ENCODE data around the gene HSPB8.

Gene HSPB8, protein sequence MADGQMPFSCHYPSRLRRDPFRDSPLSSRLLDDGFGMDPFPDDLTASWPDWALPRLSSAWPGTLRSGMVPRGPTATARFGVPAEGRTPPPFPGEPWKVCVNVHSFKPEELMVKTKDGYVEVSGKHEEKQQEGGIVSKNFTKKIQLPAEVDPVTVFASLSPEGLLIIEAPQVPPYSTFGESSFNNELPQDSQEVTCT

DNA sequence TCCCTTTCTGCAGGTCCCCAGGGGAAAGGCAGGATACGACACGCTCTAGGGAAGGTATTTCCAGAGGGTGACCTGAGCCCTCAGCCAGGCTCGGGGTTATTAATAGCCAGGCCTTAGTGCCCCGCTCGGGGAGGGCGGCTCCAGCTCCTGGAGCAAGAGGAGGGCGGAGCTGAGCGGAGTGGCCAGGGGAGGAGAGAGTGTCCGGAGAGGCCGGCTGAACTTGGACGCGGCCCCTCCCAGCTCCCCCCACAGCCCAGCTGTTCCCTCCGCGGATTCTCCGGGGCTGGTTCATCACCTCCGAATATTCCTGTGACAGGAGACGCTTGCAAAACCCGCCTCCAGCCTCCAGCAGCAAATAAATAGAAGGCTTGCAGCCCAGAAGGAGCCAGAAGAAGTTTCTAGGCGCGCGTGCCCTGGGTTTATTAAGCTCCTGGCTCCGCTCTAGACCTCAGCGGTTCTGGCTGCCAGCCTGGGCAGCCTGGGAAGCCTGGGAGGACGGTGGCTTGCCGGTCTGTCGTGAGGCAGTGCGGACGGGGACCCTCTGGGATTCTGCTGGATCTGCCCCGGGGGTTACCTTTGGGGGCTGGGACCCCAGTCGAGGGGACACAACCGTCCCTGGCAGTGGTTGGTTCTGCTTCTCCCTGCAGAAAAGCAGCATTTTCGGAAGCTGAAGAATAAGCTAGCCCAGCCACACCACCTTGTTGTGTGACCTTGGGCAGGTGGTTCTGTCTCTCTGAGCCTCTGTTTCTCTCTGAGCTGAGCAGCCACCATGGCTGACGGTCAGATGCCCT, at the start of gene HSPB8:
Gene HSPB8 (plus strand): TSS at position 388 of the 791 bp plus-strand sequence. CDS start 382 bp downstream, at position 770.
- peak; percentile 72 for DNase-seq (ENCODE audit: low spot score)

DNA sequence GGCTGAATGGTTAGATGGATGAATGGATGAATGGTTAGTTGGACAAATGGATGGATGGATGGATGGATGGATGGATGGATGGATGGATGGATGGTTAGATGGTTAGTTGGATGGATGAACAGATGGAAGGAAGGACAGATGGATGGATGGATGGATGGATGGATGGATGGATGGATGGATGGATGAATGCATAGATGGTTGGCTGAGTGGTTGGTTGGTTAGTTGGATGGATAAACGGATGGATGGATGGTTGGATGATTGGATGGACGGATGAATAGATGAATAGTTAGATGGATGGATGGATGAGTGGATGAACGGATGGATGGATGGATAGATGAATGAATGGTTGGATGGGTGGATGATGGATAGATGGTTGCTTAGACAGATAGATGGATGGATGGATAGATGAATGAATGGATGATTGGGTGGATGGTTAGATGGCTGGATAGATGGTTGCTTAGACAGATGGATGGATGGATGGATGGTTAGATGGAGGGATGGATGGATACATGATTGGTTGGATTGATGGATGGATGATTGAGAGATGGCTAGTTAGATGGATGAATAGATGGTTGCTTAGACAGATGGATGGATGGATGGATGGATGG, 48.8 kb upstream of the HSPB8 start:
- no peak for DNase-seq (ENCODE audit: low spot score)

DNA sequence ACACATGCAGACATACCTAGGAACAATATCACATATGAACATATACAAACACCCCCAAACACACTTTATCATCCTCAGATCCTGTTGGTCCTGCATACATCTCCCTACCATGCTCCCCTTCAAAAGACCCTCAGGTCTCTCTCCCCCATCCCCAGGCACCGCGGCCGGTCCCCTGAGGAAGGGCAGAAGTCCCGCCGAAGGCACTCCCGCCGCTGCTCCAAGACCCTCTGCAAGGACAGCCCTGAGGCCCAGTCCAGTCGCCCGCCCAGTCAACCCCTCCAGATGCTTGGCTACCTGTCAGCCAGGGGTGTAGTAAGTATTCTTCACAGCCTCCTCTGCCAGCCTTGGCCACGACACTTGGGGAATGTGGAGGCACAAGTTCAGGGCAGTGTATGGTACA, 48.2 kb upstream of the HSPB8 start:
- DNase-seq (ENCODE audit: low spot score), result no peak

DNA sequence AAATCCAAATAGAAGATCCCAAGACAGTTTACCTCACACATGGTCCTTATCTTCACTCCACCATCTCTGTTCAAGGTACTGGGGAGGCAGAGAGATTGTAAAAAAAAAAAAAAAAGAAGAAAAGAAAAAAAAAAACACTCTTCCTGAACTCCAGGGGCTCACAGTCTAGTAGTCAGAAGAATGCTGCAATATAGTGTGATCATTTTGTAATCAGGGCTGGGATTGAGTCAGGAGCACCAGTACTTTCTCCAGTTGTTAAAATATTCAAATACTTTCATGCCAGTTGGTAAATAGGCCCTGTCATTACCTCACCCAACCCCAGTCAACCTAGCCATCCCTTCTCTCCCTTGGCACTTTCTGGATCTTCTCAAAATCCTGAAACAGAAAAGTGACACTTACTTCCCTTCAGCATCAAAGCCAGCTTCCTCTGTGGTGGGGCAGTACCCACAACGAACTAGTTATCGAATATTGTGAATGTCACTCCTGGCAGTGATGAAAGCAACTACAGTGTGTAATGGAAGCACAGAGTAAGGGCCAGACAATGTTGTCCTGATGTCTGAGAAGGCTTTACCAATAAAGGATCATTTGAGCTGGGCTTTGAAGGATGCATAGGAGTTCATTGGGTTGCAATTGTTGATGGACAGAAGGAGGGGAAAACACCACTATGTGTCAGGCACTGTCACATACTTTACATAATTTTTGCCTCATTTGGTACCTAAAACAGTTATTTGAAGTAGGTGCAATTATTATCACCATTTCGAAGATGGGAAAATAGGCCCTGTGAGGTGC, 44.3 kb upstream of the HSPB8 start:
- DNase-seq (ENCODE audit: low spot score), result no peak

- DNase-seq (ENCODE audit: low spot score), result no peak
Observed at GRCh38 chr12:119136811-119137410, 41.8 kb upstream of the HSPB8 start.

GRCh38 chr12:119139448-119139847, 39.3 kb upstream of the HSPB8 start:
- no peak for DNase-seq (ENCODE audit: low spot score)

DNA sequence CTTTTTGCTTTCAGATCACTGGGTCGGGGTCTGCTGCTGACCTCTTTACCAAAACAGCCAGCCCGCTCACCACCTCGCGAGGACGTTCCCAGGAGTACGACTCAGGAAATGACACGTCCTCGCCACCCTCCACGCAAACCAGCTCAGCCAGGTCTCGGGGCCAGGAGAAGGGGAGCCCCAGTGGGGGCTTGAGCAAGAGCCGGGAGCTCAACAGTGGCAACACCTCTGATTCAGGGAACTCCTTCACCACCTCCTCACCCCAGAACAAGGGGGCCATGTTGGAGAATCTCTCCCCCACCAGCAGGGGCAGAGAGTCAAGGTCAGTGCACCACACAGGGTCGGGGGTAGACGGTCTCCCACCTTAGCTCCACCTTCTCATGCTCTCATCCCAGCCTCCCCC, 33.4 kb upstream of the HSPB8 start:
- no peak for DNase-seq (ENCODE audit: low spot score)

- DNase-seq (ENCODE audit: low spot score), result peak; percentile 5
Observed at GRCh38 chr12:119147847-119148448, 30.8 kb upstream of the HSPB8 start.

GRCh38 chr12:119149270-119149669, 29.5 kb upstream of the HSPB8 start:
- DNase-seq (ENCODE audit: low spot score), result no peak

- DNase-seq (ENCODE audit: low spot score), result no peak
Observed at GRCh38 chr12:119151445-119152026, 27.2 kb upstream of the HSPB8 start.

GRCh38 chr12:119153477-119154434, 25.0 kb upstream of the HSPB8 start:
- peak; percentile 40 for DNase-seq (ENCODE audit: low spot score)

DNA sequence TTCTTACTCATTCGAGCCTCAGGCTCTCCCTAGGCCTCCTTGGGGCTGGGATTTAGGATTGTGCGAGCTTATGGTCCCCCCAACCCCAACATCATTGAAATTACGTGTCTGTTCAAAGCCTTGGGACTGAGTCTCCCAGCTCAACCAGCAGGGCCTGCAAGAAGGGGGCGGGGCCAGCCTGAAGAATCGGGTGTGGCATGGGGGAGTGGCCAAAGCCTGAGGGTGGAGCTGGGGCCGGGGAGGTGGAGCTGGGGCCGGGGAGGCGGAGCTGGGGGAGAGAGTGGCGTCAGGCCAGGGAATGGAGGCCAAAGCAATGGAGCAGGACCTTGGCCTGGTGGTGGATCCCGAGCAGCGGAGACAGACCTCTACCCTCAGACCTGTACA, 24.3 kb upstream of the HSPB8 start:
- no peak for DNase-seq (ENCODE audit: low spot score)

- DNase-seq (ENCODE audit: low spot score), result no peak
Observed at GRCh38 chr12:119156401-119157044, 22.2 kb upstream of the HSPB8 start.

DNA sequence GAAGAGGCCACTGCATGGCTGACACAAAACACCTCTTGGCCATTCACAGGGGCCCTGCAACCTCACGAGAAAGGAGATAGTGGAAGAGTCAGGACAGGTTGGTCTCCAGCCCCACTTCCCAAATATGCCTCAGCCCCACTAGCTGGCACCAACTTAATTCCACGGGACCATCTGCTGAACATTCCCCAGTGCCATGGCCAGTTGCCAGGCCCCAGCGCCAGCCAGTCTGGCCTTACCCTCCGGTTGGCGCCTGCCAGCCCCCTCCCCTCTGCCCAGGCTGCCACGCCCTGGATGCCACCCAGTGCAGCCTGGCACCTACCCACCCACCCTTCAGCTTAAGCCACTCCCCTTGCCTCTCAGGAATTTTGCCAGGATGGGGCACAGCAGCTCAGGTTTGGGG, 21.2 kb upstream of the HSPB8 start:
- DNase-seq (ENCODE audit: low spot score), result no peak

- DNase-seq (ENCODE audit: low spot score), result no peak
Observed at GRCh38 chr12:119157978-119158377, 20.8 kb upstream of the HSPB8 start.

GRCh38 chr12:119158402-119158801, 20.3 kb upstream of the HSPB8 start:
- DNase-seq (ENCODE audit: low spot score), result no peak

GRCh38 chr12:119159844-119160243, 18.9 kb upstream of the HSPB8 start:
- DNase-seq (ENCODE audit: low spot score), result no peak

DNA sequence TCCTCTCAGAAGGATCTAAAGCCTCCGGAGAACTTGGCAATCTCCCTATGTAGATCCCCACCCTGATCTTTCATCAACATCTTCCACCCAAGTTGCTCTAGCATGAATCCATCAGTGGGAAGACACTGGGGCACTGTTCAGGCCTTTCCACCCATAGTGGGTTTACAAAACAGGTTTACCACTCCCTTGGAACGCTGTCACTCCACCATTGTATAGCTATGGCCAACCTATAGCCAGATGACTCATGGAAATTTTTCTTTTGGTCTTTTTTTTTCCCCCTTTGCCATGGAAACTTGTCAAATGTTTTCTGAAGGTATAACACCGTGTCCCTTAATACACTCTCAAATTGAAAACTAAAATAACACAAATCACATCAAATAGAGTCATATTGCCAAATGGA, 10.8 kb upstream of the HSPB8 start:
- DNase-seq (ENCODE audit: low spot score), result no peak

DNA sequence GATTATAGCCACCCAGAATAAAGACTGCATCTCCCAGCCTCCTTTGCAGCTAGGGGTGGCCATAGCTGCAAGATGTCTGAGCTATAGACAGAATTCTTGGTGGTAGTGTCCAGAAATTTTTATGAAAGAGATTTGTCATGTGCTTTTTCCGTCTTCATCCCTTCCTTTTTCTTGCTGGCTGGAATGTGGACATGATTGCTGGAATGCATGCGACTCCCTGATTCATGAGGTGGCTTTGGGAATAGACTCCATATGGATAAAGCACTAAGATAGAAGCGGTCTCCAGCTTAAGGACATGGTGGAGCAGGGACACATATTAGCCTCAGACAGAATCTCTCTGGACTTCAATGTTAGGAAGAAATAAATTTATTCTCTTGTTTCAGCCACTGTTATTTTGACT, 10.0 kb upstream of the HSPB8 start:
- DNase-seq (ENCODE audit: low spot score), result no peak

DNA sequence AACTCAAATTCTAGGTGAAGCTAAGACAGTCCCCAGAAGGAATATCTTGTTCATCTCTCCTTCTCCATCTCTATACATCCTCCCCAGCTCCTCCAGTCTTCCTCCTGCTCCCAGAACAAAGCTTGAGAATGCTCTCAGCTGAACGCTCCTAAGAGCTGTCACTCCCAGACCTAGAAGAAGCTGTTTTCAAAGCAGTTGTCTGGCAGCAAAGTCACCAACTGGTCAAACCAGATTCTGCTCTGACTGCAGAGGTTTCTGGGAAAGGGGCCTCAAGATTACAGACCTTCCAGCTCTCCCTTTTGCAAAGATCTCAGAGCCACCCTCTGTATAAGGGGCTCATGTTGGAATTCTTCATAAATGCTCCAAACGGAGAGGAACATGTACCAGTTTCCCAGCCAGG, 9.6 kb upstream of the HSPB8 start:
- DNase-seq (ENCODE audit: low spot score), result no peak
